K562 (cell line): ENCODE measurements around the gene CSTPP1.

Source experiments
- CTCFL ChIP-seq: IDR thresholded peaks from 2 replicates; pipeline ENCODE4 v1.6.1; 2011; ENCODE audit warnings: borderline replicate concordance, low read depth, mild to moderate bottlenecking, moderate library complexity, low read length; ENCODE audit not compliant: insufficient read depth, poor library complexity, severe bottlenecking
- EGR1 ChIP-seq: fragments of 450-650 bp; conservative IDR thresholded peaks from 2 replicates; pipeline ENCODE4 v1.6.1; 2017; ENCODE audit warnings: mild to moderate bottlenecking
- GABPA ChIP-seq: fragments of 200-800 bp; sonication (Bioruptor generic); conservative IDR thresholded peaks from 2 replicates; pipeline ENCODE4 v1.6.1; 2016; ENCODE audit warnings: low read depth, missing genetic modification characterization, missing compliant biosample characterization
- JUN ChIP-seq, 2 experiments: sonication (generic) in 1 of 2; formaldehyde crosslinking in 1 of 2; IDR thresholded peaks; 2 replicates each; pipeline versions ENCODE4 v1.6.1 to v1.8.0; 2012 to 2022; ENCODE audit warnings: borderline replicate concordance in 2 of 2, mild to moderate bottlenecking in 2 of 2, improper control_type of control experiment in 1 of 2, low read depth in 1 of 2, low read length in 1 of 2, missing genetic modification reagents in 1 of 2
- JUND ChIP-seq, 2 experiments: IDR thresholded peaks; 2 replicates in 1 of 2; 3 replicates in 1 of 2; pipeline ENCODE4 v1.6.1; 2011; ENCODE audit warnings: borderline replicate concordance in 2 of 2, low read depth in 2 of 2, low read length in 2 of 2, improper control_type of control experiment in 1 of 2, missing biosample characterization in 1 of 2, missing genetic modification characterization in 1 of 2, missing genetic modification reagents in 1 of 2
- YBX1 ChIP-seq: fragments of 450-650 bp; IDR thresholded peaks from 2 replicates; pipeline ENCODE4 v1.7.1; 2016; ENCODE audit warnings: mild to moderate bottlenecking
- TF ChIP-seq, protein P1 (sequence below), 3 experiments: fragments of 200-800 bp in 1 of 3; sonication (Bioruptor generic) in 1 of 3; sonication (generic) in 1 of 3; formaldehyde crosslinking in 1 of 3; IDR thresholded peaks; 2 replicates each; pipeline versions ENCODE4 v1.6.1 to v1.8.0; 2016 to 2022; ENCODE audit warnings: mild to moderate bottlenecking in 2 of 3, missing compliant biosample characterization in 2 of 3, missing genetic modification characterization in 2 of 3, missing genetic modification reagents in 1 of 3

GRCh38 chr11:47020793-47021526, 84.4 kb downstream of the CSTPP1 start:
- TF ChIP-seq YBX1 (no peak), EGR1 (no peak), JUN (IDR thresholded peaks at IDR 0.05; ENCODE audit: borderline replicate concordance, low read depth, low read length) (no peak), JUN (CRISPR knock-in tag; IDR thresholded peaks at IDR 0.05; ENCODE audit: borderline replicate concordance) (no peak), CTCFL (no peak), JUND (IDR thresholded peaks at IDR 0.05; ENCODE audit: borderline replicate concordance, low read depth, low read length) (no peak), JUND (tag; IDR thresholded peaks at IDR 0.05; ENCODE audit: borderline replicate concordance, low read depth, low read length) (no peak), GABPA (no peak)
- TF ChIP-seq, protein P1, sequence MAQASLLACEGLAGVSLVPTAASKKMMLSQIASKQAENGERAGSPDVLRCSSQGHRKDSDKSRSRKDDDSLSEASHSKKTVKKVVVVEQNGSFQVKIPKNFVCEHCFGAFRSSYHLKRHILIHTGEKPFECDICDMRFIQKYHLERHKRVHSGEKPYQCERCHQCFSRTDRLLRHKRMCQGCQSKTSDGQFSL (CRISPR knock-in tag; IDR thresholded peaks at IDR 0.05), result no peak
- TF ChIP-seq, protein P1 (tag; IDR thresholded peaks at IDR 0.05), result no peak
